Endothelial cell of umbilical vein (primary cell): ENCODE measurements around the gene NMBR. TPM values are rescaled to one million over a fixed set of nuclear protein-coding genes. Genes with fewer than 3 reads are reported as not detected.

Source experiments
- BruUV-seq: library from RNA; stranded (reverse); fragments of 400-500 nt; replicated peaks from 2 replicates; lab custom pipeline; 2021; lab: Mats Ljungman, UMichigan
- CTCF ChIA-PET: fragments of 300-600, 350-600 bp; sonication (Branson Sonifier 250); formaldehyde crosslinking; loops from one replicate; lab custom pipeline; 2021; ENCODE audit warnings: antibody characterized with exemption, inconsistent platforms; lab: Charles Lee
- POLR2A ChIA-PET: fragments of 300-600, 350-600 bp; sonication (Branson Sonifier 250); formaldehyde crosslinking; loops from one replicate; lab custom pipeline; 2021; ENCODE audit warnings: antibody characterized with exemption, inconsistent platforms; lab: Charles Lee
- DNase-seq: peaks from one replicate; pipeline ENCODE4 v3.0.0-alpha.2; 2011; ENCODE audit warnings: low read depth, low spot score
- FAIRE-seq: peaks from 2 replicates; lab custom pipeline; 2011; peaks lifted over from hg19 to GRCh38; lab: Jason Lieb, UNC
- H2AFZ ChIP-seq: 2 replicates; pipeline ENCODE4 v1.6.0; 2012; ENCODE audit warnings: low read depth, low read length, control low read depth, inconsistent platforms
- H3K27ac ChIP-seq: 2 replicates; pipeline ENCODE4 v1.5.1; 2011; ENCODE audit warnings: low read depth, mild to moderate bottlenecking, control low read depth, low read length, moderate library complexity; ENCODE audit not compliant: insufficient read depth
- H3K27me3 ChIP-seq, 2 experiments: 2 replicates each; pipeline versions ENCODE4 v1.6.0 to v1.6.1; 2011; ENCODE audit warnings: low read length in 2 of 2, mixed read lengths in 1 of 2; ENCODE audit not compliant: control insufficient read depth in 2 of 2, insufficient read depth in 2 of 2
- H3K36me3 ChIP-seq, 2 experiments: 2 replicates in 1 of 2; 3 replicates in 1 of 2; pipeline ENCODE4 v1.5.1; 2011; ENCODE audit warnings: low read length in 2 of 2, mild to moderate bottlenecking in 1 of 2, moderate library complexity in 1 of 2; ENCODE audit not compliant: control insufficient read depth in 2 of 2, insufficient read depth in 2 of 2; ENCODE audit errors: extremely low read depth in 1 of 2
- H3K4me1 ChIP-seq: 3 replicates; pipeline ENCODE4 v1.5.1; 2011; ENCODE audit warnings: mild to moderate bottlenecking, low read length; ENCODE audit not compliant: control insufficient read depth, insufficient read depth; ENCODE audit errors: extremely low read depth
- H3K4me2 ChIP-seq: 2 replicates; pipeline ENCODE4 v1.6.1; 2011; ENCODE audit warnings: low read length, control low read depth, mixed read lengths; ENCODE audit not compliant: insufficient read depth
- H3K4me3 ChIP-seq, 3 experiments: fragments of 200-600 bp in 1 of 3; sonication (generic), shearing (Covaris generic) in 1 of 3; replicated peaks in 1 of 3; 2 replicates each; pipeline ENCODE4 v1.5.1; 2011 to 2016; ENCODE audit warnings: control low read depth in 3 of 3, low read length in 3 of 3, mild to moderate bottlenecking in 2 of 3, inconsistent platforms in 1 of 3, low read depth in 1 of 3, moderate library complexity in 1 of 3; ENCODE audit not compliant: insufficient read depth in 1 of 3
- H3K79me2 ChIP-seq: 2 replicates; pipeline ENCODE4 v1.6.0; 2012; ENCODE audit warnings: low read length, inconsistent platforms; ENCODE audit not compliant: control insufficient read depth, insufficient read depth
- H3K9ac ChIP-seq: replicated peaks from 2 replicates; pipeline ENCODE3; 2011; ENCODE audit warnings: low read length, control low read depth; ENCODE audit not compliant: insufficient read depth; ENCODE audit errors: extremely low read depth
- H3K9me1 ChIP-seq: replicated peaks from 3 replicates; pipeline ENCODE4 v1.6.0; 2011; ENCODE audit warnings: mild to moderate bottlenecking, low read length; ENCODE audit not compliant: control insufficient read depth, insufficient read depth; ENCODE audit errors: extremely low read depth
- H3K9me3 ChIP-seq: replicated peaks from 2 replicates; pipeline ENCODE4 v1.5.1; 2012; ENCODE audit warnings: low read length, inconsistent platforms; ENCODE audit not compliant: control insufficient read depth, insufficient read depth
- H4K20me1 ChIP-seq: replicated peaks from 2 replicates; pipeline ENCODE3; 2011; ENCODE audit warnings: mild to moderate bottlenecking, low read length; ENCODE audit not compliant: control insufficient read depth, insufficient read depth; ENCODE audit errors: extremely low read depth
- EZH2 ChIP-seq: IDR thresholded peaks from 2 replicates; pipeline ENCODE4 v1.6.1; 2012; ENCODE audit warnings: borderline replicate concordance, low read depth, mild to moderate bottlenecking, moderate library complexity, low read length, inconsistent platforms; ENCODE audit not compliant: severe bottlenecking
- GATA2 ChIP-seq: IDR thresholded peaks from 2 replicates; pipeline ENCODE4 v1.7.0; 2011; ENCODE audit warnings: low read depth, mild to moderate bottlenecking, moderate library complexity, mixed read lengths, low read length; ENCODE audit not compliant: insufficient read length, insufficient read depth
- JUN ChIP-seq: IDR thresholded peaks from 2 replicates; pipeline ENCODE4 v1.6.1; 2011; ENCODE audit warnings: borderline replicate concordance, low read depth; ENCODE audit not compliant: insufficient read length, insufficient read depth
- MYC ChIP-seq: IDR thresholded peaks from one replicate; pipeline ENCODE4 v1.6.1; 2011; ENCODE audit warnings: mild to moderate bottlenecking, low read depth, low read length
- POLR2A ChIP-seq: IDR thresholded peaks from 2 replicates; pipeline ENCODE4 v1.6.1; 2012; ENCODE audit warnings: low read depth, mild to moderate bottlenecking, control low read depth, low read length
- POLR2AphosphoS5 ChIP-seq: IDR thresholded peaks from 2 replicates; pipeline ENCODE4 v1.6.1; 2012; ENCODE audit warnings: low read depth, mild to moderate bottlenecking, control low read depth, low read length, moderate library complexity; ENCODE audit not compliant: insufficient read depth
- dilution Hi-C: fragments of 300-500 bp; cut with MboI; formaldehyde crosslinking; loops from one replicate; pipeline ENCODE4 v1.15.0; 2019; ENCODE audit warnings: low sequenced_read_pairs; ENCODE audit not compliant: extremely low pct_ligation_motif_present
- intact Hi-C: fragments of 100-400 bp; cut with micrococcal nuclease; formaldehyde crosslinking; loops from one replicate; pipeline ENCODE4 v1.10.0; 2022
- polyA plus RNA-seq, 4 experiments: library from polyadenylated mRNA; depleted of rRNA in 3 of 4; stranded (reverse) in 3 of 4; unstranded in 1 of 4; fragments of >200 nt; gene quantifications; 2 replicates each; pipeline versions ENCODE4 v1.2.1 to v1.2.3, GENCODE V29; 2011 to 2012; ENCODE audit warnings: missing spikeins in 1 of 4
- total RNA-seq: library from RNA; stranded (reverse); gene quantifications from 2 replicates; pipeline ENCODE4 v1.2.3, GENCODE V29; 2021
- TF ChIP-seq, protein P1 (sequence below), 2 donors: IDR thresholded peaks; 1 replicate in 1 of 2; 2 replicates in 1 of 2; pipeline ENCODE4 v1.5.1; 2011; ENCODE audit warnings: low read length in 2 of 2, mild to moderate bottlenecking in 2 of 2, moderate library complexity in 2 of 2, control low read depth in 1 of 2, inconsistent platforms in 1 of 2, low read depth in 1 of 2; ENCODE audit not compliant: insufficient read depth in 1 of 2; ENCODE audit errors: extremely low read depth in 1 of 2

The NMBR gene
- total and polyA plus RNA-seq, 2 donors (not counting 3 experiments of a cell fraction or from before 2014, with no cell fraction given) = not detected

DNA sequence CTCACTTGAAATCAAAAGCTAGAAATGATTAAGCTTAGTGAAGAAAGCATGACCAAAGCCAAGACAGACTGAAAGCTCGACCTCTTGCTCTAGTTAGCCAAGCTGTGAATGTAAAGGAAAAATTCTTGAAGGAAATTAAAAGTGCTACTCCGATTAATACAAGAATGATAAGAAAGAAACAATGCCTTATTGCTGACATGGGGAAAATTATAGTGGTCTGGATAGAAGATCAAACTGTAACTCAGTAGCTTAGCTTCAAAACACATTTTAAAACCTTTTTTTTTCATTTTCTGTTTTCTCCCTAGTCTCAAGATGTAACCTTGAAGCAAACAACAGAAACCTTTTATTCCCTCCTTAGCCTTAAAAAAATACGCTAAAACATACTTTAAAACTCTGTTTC, 25.6 kb downstream of the NMBR start:
- Histone ChIP-seq H4K20me1 (no peaks in the 10 kb centered on the region), H3K9me1 (no peaks in the 10 kb centered on the region), H3K36me3 (no peaks in the 10 kb centered on the region), H3K9me3 (no peaks in the 10 kb centered on the region), H3K4me2 (no peak overlapping the region), H3K4me1 (no peaks in the 10 kb centered on the region), H3K4me3 (no peak overlapping the region), H2AFZ (no peak overlapping the region), H3K9ac (no peak overlapping the region), H3K79me2 (no peaks in the 10 kb centered on the region), H3K27me3 (peaks cover 0 to 4% of the 10 kb centered on the region in 2 experiments), H3K27ac (no peak overlapping the region)
- DNase-seq (no peak), FAIRE-seq (no peak)
- dilution Hi-C loops (no loop called here), intact Hi-C loops (no loop called here)
- no peak for TF ChIP-seq MYC
- TF ChIP-seq, protein P1, sequence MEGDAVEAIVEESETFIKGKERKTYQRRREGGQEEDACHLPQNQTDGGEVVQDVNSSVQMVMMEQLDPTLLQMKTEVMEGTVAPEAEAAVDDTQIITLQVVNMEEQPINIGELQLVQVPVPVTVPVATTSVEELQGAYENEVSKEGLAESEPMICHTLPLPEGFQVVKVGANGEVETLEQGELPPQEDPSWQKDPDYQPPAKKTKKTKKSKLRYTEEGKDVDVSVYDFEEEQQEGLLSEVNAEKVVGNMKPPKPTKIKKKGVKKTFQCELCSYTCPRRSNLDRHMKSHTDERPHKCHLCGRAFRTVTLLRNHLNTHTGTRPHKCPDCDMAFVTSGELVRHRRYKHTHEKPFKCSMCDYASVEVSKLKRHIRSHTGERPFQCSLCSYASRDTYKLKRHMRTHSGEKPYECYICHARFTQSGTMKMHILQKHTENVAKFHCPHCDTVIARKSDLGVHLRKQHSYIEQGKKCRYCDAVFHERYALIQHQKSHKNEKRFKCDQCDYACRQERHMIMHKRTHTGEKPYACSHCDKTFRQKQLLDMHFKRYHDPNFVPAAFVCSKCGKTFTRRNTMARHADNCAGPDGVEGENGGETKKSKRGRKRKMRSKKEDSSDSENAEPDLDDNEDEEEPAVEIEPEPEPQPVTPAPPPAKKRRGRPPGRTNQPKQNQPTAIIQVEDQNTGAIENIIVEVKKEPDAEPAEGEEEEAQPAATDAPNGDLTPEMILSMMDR (IDR thresholded peaks at IDR 0.05; ENCODE audit: extremely low read depth in 1 of 2, insufficient read depth in 1 of 2, low read depth in 1 of 2, low read length in 2 of 2) = no peak
- ChIA-PET CTCF (interaction anchor here (0.8 to 1.8 kb wide), 3 partner anchors 21 to 87 kb away, joined by 3 to 11 read pairs (median 3); no protein-coding TSS in a partner anchor), POLR2A (interaction anchor here (0.6 kb wide), 1 partner anchor 10 kb away, joined by 4 read pairs; no protein-coding TSS in a partner anchor)
- no TSS peak for BruUV-seq

DNA sequence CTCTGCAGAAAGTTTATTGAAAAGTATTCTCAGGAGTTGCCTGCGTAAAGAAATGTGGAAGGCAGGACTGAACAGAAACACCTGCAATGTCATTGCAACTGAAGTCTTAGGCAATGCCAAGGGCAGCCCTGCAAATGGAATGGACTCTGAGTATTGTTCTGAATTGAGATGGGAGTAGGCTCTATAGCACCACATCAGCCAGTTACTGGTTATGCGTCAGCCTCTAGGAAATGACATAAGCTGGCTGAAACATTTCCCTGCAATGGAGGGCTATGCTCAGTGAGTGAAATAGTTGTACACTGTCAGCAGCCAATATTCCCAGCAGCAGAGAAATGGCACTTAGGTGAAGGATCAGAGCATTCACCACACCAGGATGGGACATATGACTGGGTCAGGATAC, 28.0 kb downstream of the NMBR start:
- DNase-seq (peak; percentile 4), FAIRE-seq (peak; percentile 4)
- Histone ChIP-seq H3K4me3 (no peak overlapping the region), H3K79me2 (no peaks in the 10 kb centered on the region), H3K27me3 (peaks cover 0 to 2% of the 10 kb centered on the region in 2 experiments), H3K27ac (no peak overlapping the region), H3K4me1 (no peaks in the 10 kb centered on the region), H3K4me2 (no peak overlapping the region), H3K9me3 (no peaks in the 10 kb centered on the region), H3K9me1 (no peaks in the 10 kb centered on the region), H4K20me1 (no peaks in the 10 kb centered on the region), H3K36me3 (no peaks in the 10 kb centered on the region), H2AFZ (no peak overlapping the region), H3K9ac (no peak overlapping the region)
- ChIA-PET CTCF (interaction anchor here (1.2 to 1.9 kb wide), 2 partner anchors 89 to 129 kb away, joined by 4 to 9 read pairs; no protein-coding TSS in a partner anchor), POLR2A (no interaction called here)
- dilution Hi-C loops (no loop called here), intact Hi-C loops (no loop called here)
- BruUV-seq = no TSS peak
- TF ChIP-seq POLR2A = no peak
- TF ChIP-seq, protein P1 (IDR thresholded peaks at IDR 0.05; ENCODE audit: extremely low read depth in 1 of 2, insufficient read depth in 1 of 2, low read depth in 1 of 2, low read length in 2 of 2) = no peak
- no peak for TF ChIP-seq JUN
- TF ChIP-seq EZH2 = no peak
- no peak for TF ChIP-seq GATA2
- TF ChIP-seq POLR2AphosphoS5 = no peak
